ENCODE data around the gene TFF2. TPM values are rescaled to one million over a fixed set of nuclear protein-coding genes. Genes with fewer than 3 reads are reported as not detected.

Gene TFF2
- total and polyA plus RNA-seq, 3 experiments from 2014 or later = not detected

DNA sequence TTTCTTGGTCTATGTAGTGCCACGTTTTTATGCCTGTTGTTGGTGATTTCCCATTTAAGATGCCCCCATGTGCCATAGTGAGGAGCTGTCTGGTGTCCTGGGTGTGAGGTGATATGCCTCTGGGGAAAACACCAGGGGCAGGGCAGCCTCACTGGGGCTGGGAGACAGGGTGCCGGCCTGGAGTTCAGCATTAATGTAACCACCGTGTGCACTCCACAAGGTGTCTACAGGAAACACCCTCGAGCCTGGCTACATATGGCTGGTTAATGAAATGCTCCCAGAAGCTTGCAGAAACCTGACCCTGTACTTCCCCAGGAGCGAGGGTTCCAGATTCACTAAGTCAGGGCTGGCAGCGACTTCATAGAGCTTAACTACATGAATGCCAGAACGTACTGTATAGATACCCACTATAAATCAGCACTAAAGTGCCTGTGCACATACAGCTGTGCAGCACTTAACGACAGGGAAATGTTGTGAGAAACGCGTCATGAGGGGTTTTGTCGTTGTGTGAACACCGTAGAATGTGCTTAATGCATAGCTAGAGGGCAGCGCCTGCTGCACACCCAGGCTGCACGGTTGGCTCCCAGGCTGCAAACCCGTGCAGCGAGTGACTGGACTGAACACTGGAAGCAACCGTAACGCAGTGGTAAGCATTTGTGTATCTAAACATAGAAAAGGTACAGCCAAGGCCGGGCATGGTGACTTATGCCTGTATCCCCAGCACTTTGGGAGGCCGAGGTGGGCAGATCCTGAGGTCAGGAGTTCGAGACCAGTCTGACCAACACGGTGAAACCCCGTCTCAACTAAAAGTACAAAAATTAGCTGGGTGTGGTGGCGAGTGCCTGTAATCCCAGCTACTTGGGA, 10.4 kb downstream of the TFF2 start:
- H3K27ac ChIP-seq (ENCODE audit: low read depth, low read length) = no peak overlapping the region
- H3K4me1 ChIP-seq (ENCODE audit: insufficient read depth, low read length) = peaks cover 10% of the 10 kb centered on the region
- H3K27ac Mint-ChIP-seq = peak overlapping the region in 1 of 8 donors; percentile 12
- H3K9me3 ChIP-seq (ENCODE audit: low read length) = no peaks in the 10 kb centered on the region
- H3K9me3 Mint-ChIP-seq = no peaks in the 10 kb centered on the region
- no peak for DNase-seq
- H3K4me3 ChIP-seq (ENCODE audit: low read length) = no peak overlapping the region
- H3K4me3 Mint-ChIP-seq = no peak overlapping the region
- H3K36me3 ChIP-seq (ENCODE audit: insufficient read depth, low read length) = no peaks in the 10 kb centered on the region
- H3K36me3 Mint-ChIP-seq = no peaks in the 10 kb centered on the region
- CTCF ChIA-PET = interaction anchor here (1.0 to 2.2 kb wide), 3 partner anchors 30 to 109 kb away, joined by 3 to 5 read pairs (median 3); no protein-coding TSS in a partner anchor
- POLR2A ChIA-PET = no interaction called here
- peaks cover 6 to 11% (median 7%) of the 10 kb centered on the region in 3 donors for H3K4me1 Mint-ChIP-seq
- H3K27me3 Mint-ChIP-seq = peaks cover 2 to 4% of the 10 kb centered on the region in 2 donors
- H3K27me3 ChIP-seq (ENCODE audit: insufficient read depth, low read length, poor library complexity, severe bottlenecking) = no peaks in the 10 kb centered on the region

DNA sequence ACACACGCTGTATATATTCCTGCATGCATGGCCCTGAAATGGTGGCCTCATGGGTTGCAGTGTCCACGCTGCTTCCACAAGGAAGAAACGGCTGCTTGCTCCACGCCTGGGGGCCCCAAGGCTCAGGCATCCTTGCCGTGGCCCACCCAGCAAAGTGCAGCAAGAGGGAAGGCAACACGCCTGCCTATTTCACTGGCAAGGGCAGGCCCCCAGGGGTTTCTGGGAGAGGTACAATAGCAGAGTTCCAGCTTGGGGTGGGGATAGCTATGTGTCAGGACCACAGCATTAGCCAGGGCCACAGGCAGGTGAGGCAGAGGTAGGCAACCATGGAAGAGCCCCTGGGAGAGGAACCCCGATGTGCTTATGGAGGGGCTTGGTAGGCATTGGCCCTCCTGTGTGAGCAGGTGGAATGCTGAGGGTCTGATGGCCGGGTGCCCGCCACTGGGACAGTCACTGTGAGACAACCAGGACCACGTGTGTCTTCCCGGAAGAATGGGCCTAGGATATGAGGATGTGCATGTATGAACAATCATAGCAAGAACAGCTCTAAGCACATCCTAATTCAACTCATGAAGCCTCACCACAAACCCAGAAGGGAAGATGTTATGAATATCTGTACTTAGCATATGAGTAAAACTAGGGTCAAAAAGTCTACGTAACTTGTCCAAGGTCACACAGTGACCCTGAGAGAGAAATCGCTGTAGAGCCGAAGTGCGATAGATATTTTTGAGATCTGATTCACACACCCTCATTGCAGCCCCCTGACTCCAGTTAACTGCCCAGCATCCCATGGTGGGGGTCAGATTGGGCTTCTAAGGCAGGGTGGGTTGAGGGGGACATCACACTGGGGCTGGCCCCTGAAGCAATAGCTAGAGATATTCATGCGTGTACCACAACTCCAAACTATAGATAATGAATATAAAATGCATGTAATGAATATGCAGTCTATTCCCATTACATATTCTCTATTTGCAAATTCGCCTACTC, 11.8 kb downstream of the TFF2 start:
- Histone ChIP-seq H3K4me1 (ENCODE audit: insufficient read depth, low read length) (peaks cover 10% of the 10 kb centered on the region), H3K9me3 (ENCODE audit: low read length) (no peaks in the 10 kb centered on the region), H3K36me3 (ENCODE audit: insufficient read depth, low read length) (no peaks in the 10 kb centered on the region), H3K27ac (ENCODE audit: low read depth, low read length) (no peak overlapping the region), H3K4me3 (ENCODE audit: low read length) (no peak overlapping the region), H3K27me3 (ENCODE audit: insufficient read depth, low read length, poor library complexity, severe bottlenecking) (no peaks in the 10 kb centered on the region)
- no peaks in the 10 kb centered on the region for H3K36me3 Mint-ChIP-seq
- ChIA-PET POLR2A (interaction anchor here (0.6 kb wide), 1 partner anchor 652 kb away, joined by 3 read pairs; no protein-coding TSS in a partner anchor), CTCF (interaction anchor here (0.8 to 4.7 kb wide), 10 partner anchors 15 to 128 kb away, joined by 3 to 30 read pairs (median 3); no protein-coding TSS in a partner anchor)
- no peak for DNase-seq
- H3K4me1 Mint-ChIP-seq = peaks cover 6 to 11% (median 7%) of the 10 kb centered on the region in 3 donors
- no peak overlapping the region for H3K27ac Mint-ChIP-seq
- H3K4me3 Mint-ChIP-seq = no peak overlapping the region
- H3K27me3 Mint-ChIP-seq = peaks cover 2 to 4% of the 10 kb centered on the region in 2 donors
- H3K9me3 Mint-ChIP-seq = no peaks in the 10 kb centered on the region

DNA sequence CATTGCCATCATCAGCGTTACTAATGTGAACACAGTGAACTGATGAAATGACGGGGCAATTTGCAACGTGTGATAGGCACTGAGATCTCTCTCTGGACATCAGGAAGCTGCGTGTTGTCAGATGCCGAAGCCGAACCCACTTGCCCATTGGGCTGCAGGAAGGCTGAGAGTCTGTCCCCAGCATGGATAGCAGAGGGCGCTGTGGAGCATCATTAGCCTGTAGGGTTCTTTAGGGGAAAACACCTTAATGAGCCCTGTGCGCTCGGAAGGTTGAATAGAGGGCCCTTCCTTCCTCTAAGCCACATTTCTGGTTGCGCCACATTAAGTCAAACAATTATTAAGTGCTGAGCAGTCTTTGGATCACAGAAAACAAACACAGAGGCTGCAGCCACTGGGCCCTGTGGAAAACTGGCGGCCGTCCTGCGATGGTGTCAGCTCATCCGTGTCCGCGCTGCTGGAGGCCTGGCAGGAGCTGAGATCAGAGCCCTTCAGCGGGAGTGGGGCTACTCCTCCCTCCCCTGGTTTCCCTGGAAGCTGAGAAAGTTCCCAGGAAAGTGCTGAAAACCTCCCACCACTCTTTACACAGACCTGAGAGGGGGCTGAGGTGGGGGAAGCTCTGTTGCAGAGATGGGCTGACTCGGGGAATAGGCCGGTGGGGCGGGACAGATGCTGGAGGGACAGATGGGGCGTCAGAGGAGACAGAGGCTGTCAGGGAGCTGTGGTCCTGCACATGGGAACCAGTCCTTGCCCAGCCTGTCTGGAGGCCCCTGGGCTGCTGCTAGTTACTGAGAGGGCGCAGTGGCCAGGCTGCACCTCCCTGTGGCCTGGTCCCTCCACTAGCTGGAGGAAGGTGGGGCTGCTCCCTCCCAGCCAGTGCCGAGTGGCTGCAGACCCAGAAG, 12.7 kb downstream of the TFF2 start:
- H3K36me3 ChIP-seq (ENCODE audit: insufficient read depth, low read length) = no peaks in the 10 kb centered on the region
- DNase-seq = peak; percentile 64 to 86 (median 71)
- H3K27ac Mint-ChIP-seq = peak overlapping the region in 3 of 8 donors; percentile 34 to 87 (median 77)
- no peak overlapping the region for H3K4me3 ChIP-seq (ENCODE audit: low read length)
- no peaks in the 10 kb centered on the region for H3K36me3 Mint-ChIP-seq
- peaks cover 2 to 4% of the 10 kb centered on the region in 2 donors for H3K27me3 Mint-ChIP-seq
- H3K4me3 Mint-ChIP-seq = peak overlapping the region in 1 of 7 donors; percentile 24
- H3K9me3 ChIP-seq (ENCODE audit: low read length) = no peaks in the 10 kb centered on the region
- H3K27ac ChIP-seq (ENCODE audit: low read depth, low read length) = no peak overlapping the region
- peaks cover 0 to 3% (median 0%) of the 10 kb centered on the region in 5 donors for H3K9me3 Mint-ChIP-seq
- H3K4me1 ChIP-seq (ENCODE audit: insufficient read depth, low read length) = peaks cover 10% of the 10 kb centered on the region
- ChIA-PET CTCF (interaction anchor here (0.7 to 4.7 kb wide), 11 partner anchors 11 to 129 kb away, joined by 3 to 30 read pairs (median 4); no protein-coding TSS in a partner anchor), POLR2A (interaction anchor here (0.6 kb wide), 1 partner anchor 653 kb away, joined by 3 read pairs; no protein-coding TSS in a partner anchor)
- no peaks in the 10 kb centered on the region for H3K27me3 ChIP-seq (ENCODE audit: insufficient read depth, low read length, poor library complexity, severe bottlenecking)
- peaks cover 6 to 11% (median 7%) of the 10 kb centered on the region in 3 donors for H3K4me1 Mint-ChIP-seq

DNA sequence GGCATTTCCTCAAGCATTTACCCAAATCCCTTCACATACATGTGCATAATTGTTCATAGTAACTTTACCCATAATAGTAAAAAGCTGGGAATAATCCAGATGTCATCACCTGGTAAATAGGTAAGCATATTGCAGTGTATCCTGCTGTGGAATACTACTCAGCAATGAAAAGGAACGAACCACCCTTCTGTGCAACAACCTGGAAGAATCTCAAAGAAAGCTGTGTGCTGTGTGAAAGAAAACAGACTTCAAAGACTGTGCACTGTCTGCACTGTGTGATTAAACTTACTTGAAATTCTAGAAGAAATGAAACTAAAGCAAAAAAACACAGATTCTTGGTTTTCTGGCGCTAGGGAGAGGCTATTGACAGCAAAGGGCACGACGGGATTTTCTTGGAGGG, 13.5 kb downstream of the TFF2 start:
- H3K4me3 Mint-ChIP-seq = no peak overlapping the region
- CTCF ChIA-PET = interaction anchor here (0.7 to 4.7 kb wide), 8 partner anchors 12 to 113 kb away, joined by 3 to 30 read pairs (median 5); no protein-coding TSS in a partner anchor
- Histone ChIP-seq H3K27ac (ENCODE audit: low read depth, low read length) (no peak overlapping the region), H3K4me3 (ENCODE audit: low read length) (no peak overlapping the region), H3K27me3 (ENCODE audit: insufficient read depth, low read length, poor library complexity, severe bottlenecking) (no peaks in the 10 kb centered on the region), H3K4me1 (ENCODE audit: insufficient read depth, low read length) (peaks cover 10% of the 10 kb centered on the region), H3K9me3 (ENCODE audit: low read length) (no peaks in the 10 kb centered on the region), H3K36me3 (ENCODE audit: insufficient read depth, low read length) (no peaks in the 10 kb centered on the region)
- DNase-seq = no peak
- H3K27me3 Mint-ChIP-seq = peaks cover 4 to 9% of the 10 kb centered on the region in 2 donors
- peak overlapping the region in 1 of 8 donors; percentile 87 for H3K27ac Mint-ChIP-seq
- H3K36me3 Mint-ChIP-seq = peaks cover 0 to 5% (median 0%) of the 10 kb centered on the region in 3 donors
- POLR2A ChIA-PET = no interaction called here
- H3K4me1 Mint-ChIP-seq = peaks cover 6 to 11% (median 7%) of the 10 kb centered on the region in 3 donors
- H3K9me3 Mint-ChIP-seq = peaks cover 0 to 6% (median 4%) of the 10 kb centered on the region in 5 donors

DNA sequence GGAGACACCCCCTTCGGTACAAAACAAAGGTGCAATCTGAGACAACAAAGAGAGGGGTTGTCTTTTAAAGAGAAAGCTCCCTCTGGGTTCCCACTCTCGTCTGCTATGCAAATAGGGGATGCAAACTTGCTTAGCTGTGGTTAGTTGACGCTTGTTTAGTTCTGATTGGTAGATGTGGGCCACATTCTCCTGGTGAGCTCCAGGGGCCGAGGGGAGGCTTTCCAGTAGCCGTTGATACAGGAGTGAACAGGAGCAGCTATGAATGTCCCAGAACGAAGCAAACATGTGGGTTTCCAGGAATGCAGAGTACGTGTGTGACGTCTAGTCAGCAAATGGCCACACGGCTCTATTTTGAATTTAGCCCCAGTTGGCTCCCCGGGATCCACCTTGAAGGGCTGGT, 14.7 kb downstream of the TFF2 start:
- Histone ChIP-seq H3K9me3 (ENCODE audit: low read length) (peaks cover 7% of the 10 kb centered on the region), H3K4me3 (ENCODE audit: low read length) (no peak overlapping the region), H3K36me3 (ENCODE audit: insufficient read depth, low read length) (no peaks in the 10 kb centered on the region), H3K4me1 (ENCODE audit: insufficient read depth, low read length) (peaks cover 10% of the 10 kb centered on the region), H3K27ac (ENCODE audit: low read depth, low read length) (no peak overlapping the region), H3K27me3 (ENCODE audit: insufficient read depth, low read length, poor library complexity, severe bottlenecking) (no peaks in the 10 kb centered on the region)
- H3K9me3 Mint-ChIP-seq = peaks cover 12 to 18% (median 16%) of the 10 kb centered on the region in 5 donors
- CTCF ChIA-PET = interaction anchor here (1.1 to 4.7 kb wide), 2 partner anchors 13 to 114 kb away, joined by 3 to 30 read pairs; no protein-coding TSS in a partner anchor
- H3K27me3 Mint-ChIP-seq = peaks cover 6 to 12% of the 10 kb centered on the region in 2 donors
- DNase-seq = no peak
- H3K4me3 Mint-ChIP-seq = no peak overlapping the region
- peaks cover 6 to 11% (median 7%) of the 10 kb centered on the region in 3 donors for H3K4me1 Mint-ChIP-seq
- POLR2A ChIA-PET = interaction anchor here (0.6 kb wide), 1 partner anchor 114 kb away, joined by 5 read pairs; no protein-coding TSS in a partner anchor
- H3K27ac Mint-ChIP-seq = no peak overlapping the region
- H3K36me3 Mint-ChIP-seq = peaks cover 0 to 17% (median 4%) of the 10 kb centered on the region in 3 donors

DNA sequence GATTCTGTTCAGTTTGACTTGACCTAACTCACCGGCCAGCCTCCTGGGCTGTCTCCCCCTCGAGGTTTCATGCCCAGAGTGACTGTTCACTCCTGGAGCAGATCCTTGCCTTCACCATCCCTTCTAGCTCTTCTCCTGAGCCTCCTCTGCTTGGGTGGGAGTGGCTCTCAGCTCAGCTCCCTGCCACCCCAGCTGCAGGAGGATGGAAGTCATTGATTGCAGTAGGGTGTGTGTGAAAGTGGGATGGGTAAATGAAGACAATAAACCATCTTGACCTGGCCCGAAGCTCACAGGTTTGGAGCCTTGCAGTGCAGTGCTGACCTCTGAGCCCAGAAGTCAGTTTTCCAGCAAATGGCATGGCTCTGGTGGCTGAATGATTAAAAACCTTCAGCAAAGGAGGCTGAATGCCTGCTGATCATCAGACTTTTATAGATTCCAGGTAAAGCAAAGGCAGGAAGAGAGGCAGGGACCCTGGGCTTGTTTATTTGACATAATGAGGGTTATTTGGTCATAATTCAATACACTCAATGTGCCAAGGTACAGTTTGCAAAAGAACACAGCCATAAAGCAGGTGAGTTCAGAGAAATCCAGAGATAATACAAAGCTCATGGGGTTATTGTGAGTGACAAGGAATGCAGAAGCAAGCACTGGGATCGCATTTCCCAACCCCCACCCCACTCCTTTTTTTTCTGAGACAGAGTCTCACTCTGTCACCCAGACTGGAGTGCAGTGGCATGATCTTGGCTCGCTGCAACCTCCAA, 18.1 kb downstream of the TFF2 start:
- no peak overlapping the region for H3K27ac ChIP-seq (ENCODE audit: low read depth, low read length)
- H3K4me1 ChIP-seq (ENCODE audit: insufficient read depth, low read length) = peaks cover 2% of the 10 kb centered on the region
- peaks cover 5 to 11% of the 10 kb centered on the region in 2 donors for H3K27me3 Mint-ChIP-seq
- ChIA-PET CTCF (no interaction called here), POLR2A (no interaction called here)
- no peak overlapping the region for H3K4me3 ChIP-seq (ENCODE audit: low read length)
- H3K9me3 Mint-ChIP-seq = peaks cover 14 to 21% (median 18%) of the 10 kb centered on the region in 5 donors
- no peaks in the 10 kb centered on the region for H3K36me3 ChIP-seq (ENCODE audit: insufficient read depth, low read length)
- peaks cover 2 to 5% (median 3%) of the 10 kb centered on the region in 3 donors for H3K4me1 Mint-ChIP-seq
- DNase-seq = no peak
- no peaks in the 10 kb centered on the region for H3K27me3 ChIP-seq (ENCODE audit: insufficient read depth, low read length, poor library complexity, severe bottlenecking)
- peaks cover 0 to 23% (median 4%) of the 10 kb centered on the region in 3 donors for H3K36me3 Mint-ChIP-seq
- peaks cover 9% of the 10 kb centered on the region for H3K9me3 ChIP-seq (ENCODE audit: low read length)
- no peak overlapping the region for H3K27ac Mint-ChIP-seq
- H3K4me3 Mint-ChIP-seq = no peak overlapping the region
